Lung (tissue), 12 donors: Measurements from ENCODE around the gene PPP6R3. TPM values are rescaled to one million over a fixed set of nuclear protein-coding genes. Genes with fewer than 3 reads are reported as not detected.
"Not testable (repeated sequence)": the region's sequence is repeated elsewhere in the genome, so short reads cannot be mapped to it uniquely, and the experiment has no call there.

Experiments used
- ATAC-seq: fragments of 200-7000 bp; cut with Tn5 transposase; one replicate; pipeline ENCODE4 v1.9.1; 2020; ENCODE audit warnings: moderate number of reproducible peaks; ENCODE audit not compliant: insufficient read depth, low FRiP score
- DNase-seq, 3 donors: peaks; one replicate each; pipeline ENCODE4 v3.0.0-alpha.2; 2013 to 2017
- H3K27ac ChIP-seq, 2 donors: one replicate each; pipeline ENCODE4 v1.5.1; 2013; ENCODE audit warnings: mild to moderate bottlenecking in 2 of 2, moderate library complexity in 2 of 2, control low read depth in 1 of 2, inconsistent platforms in 1 of 2, low read depth in 1 of 2, low read length in 1 of 2
- H3K27me3 ChIP-seq, 3 donors: one replicate each; pipeline ENCODE4 v1.5.1; 2013; ENCODE audit warnings: low read length in 2 of 3; ENCODE audit not compliant: control insufficient read depth in 3 of 3, insufficient read depth in 3 of 3
- H3K36me3 ChIP-seq, 4 donors: one replicate each; pipeline ENCODE4 v1.5.1; 2013; ENCODE audit warnings: low read length in 4 of 4, mild to moderate bottlenecking in 1 of 4, moderate library complexity in 1 of 4; ENCODE audit not compliant: control insufficient read depth in 4 of 4, insufficient read depth in 4 of 4
- H3K4me1 ChIP-seq, 5 donors: one replicate each; pipeline ENCODE4 v1.5.1; 2013; ENCODE audit warnings: low read length in 5 of 5, mild to moderate bottlenecking in 2 of 5, moderate library complexity in 1 of 5; ENCODE audit not compliant: control insufficient read depth in 5 of 5, insufficient read depth in 5 of 5
- H3K4me3 ChIP-seq: one replicate; pipeline ENCODE4 v1.5.1; 2013; ENCODE audit warnings: mild to moderate bottlenecking, control low read depth, moderate library complexity
- H3K9ac ChIP-seq, 2 donors: one replicate each; pipeline ENCODE4 v1.5.1; 2013; ENCODE audit warnings: low read length in 2 of 2, control low read depth in 1 of 2; ENCODE audit not compliant: insufficient read depth in 1 of 2
- H3K9me3 ChIP-seq, 4 donors: one replicate each; pipeline ENCODE4 v1.5.1; 2013; ENCODE audit warnings: low read length in 3 of 4, mild to moderate bottlenecking in 1 of 4, moderate library complexity in 1 of 4; ENCODE audit not compliant: control insufficient read depth in 4 of 4, insufficient read depth in 3 of 4
- WGBS, 2 donors: extraction: QIAGEN DNeasy Blood & Tissue Kit; methylation state at CpG; one replicate each; pipeline ENCODE4 v1.1.7; 2013; 5-methylcytosine and 5-hydroxymethylcytosine counted together
- polyA plus RNA-seq, 2 donors: library from polyadenylated mRNA; stranded (reverse); fragments of 200-250 nt; gene quantifications; one replicate each; pipeline ENCODE4 v1.2.1, GENCODE V29; 2013
- total RNA-seq, 2 donors: library from RNA; depleted of rRNA in 1 of 2; stranded (reverse); fragments of >200 nt in 1 of 2; gene quantifications; one replicate each; pipeline ENCODE4 v1.2.1, GENCODE V29; 2014 to 2021
- TF ChIP-seq, protein P1 (sequence below): IDR thresholded peaks from 2 replicates; pipeline ENCODE4 v1.5.1; 2012; ENCODE audit warnings: mild to moderate bottlenecking; ENCODE audit errors: control extremely low read depth, extremely low read depth
- donor health status: control.
- donor health status: control.
- donor health status: Bipolar disorder and iron deficiency.
- donor health status: healthy.
- donor health status: DM: yes; HTN: yes; CAD: no.

Gene PPP6R3
- total and polyA plus RNA-seq, 4 donors: 28.5 to 217 (median 60.7) TPM

DNA sequence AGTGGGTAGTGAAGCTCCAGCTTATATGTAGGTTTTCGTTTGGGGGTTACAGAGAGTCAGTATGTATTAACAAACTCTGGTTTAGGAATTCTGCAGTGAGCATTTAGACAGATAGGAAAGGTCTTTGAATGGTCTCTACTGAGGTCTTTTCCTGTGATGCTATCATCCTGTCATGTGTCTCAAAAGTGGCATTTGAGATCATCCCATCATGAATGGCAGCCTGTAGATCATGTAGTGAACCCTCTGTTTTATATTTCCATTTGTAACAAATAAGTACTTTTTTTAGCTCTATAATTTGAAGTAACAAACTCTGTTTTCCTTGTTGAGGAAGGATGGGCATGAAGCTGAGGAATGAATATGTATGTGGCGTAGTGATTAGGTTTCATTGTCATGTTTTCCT lies 76.2 kb downstream of the PPP6R3 start:
- 92 to 97% methylated on average over 2 of the region's 2 CpGs for WGBS, 2 donors
- no peaks in the 10 kb centered on the region for H3K27me3 ChIP-seq
- peaks cover 0 to 13% (median 3%) of the 10 kb centered on the region in 5 donors for H3K4me1 ChIP-seq
- no peak overlapping the region for H3K4me3 ChIP-seq
- DNase-seq (no peak), ATAC-seq (no peak)
- H3K36me3 ChIP-seq: peaks cover 7 to 25% (median 12%) of the 10 kb centered on the region in 4 donors
- H3K27ac ChIP-seq: no peak overlapping the region
- H3K9ac ChIP-seq: no peak overlapping the region
- H3K9me3 ChIP-seq: no peaks in the 10 kb centered on the region
- TF ChIP-seq, protein P1, sequence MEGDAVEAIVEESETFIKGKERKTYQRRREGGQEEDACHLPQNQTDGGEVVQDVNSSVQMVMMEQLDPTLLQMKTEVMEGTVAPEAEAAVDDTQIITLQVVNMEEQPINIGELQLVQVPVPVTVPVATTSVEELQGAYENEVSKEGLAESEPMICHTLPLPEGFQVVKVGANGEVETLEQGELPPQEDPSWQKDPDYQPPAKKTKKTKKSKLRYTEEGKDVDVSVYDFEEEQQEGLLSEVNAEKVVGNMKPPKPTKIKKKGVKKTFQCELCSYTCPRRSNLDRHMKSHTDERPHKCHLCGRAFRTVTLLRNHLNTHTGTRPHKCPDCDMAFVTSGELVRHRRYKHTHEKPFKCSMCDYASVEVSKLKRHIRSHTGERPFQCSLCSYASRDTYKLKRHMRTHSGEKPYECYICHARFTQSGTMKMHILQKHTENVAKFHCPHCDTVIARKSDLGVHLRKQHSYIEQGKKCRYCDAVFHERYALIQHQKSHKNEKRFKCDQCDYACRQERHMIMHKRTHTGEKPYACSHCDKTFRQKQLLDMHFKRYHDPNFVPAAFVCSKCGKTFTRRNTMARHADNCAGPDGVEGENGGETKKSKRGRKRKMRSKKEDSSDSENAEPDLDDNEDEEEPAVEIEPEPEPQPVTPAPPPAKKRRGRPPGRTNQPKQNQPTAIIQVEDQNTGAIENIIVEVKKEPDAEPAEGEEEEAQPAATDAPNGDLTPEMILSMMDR: no peak

DNA sequence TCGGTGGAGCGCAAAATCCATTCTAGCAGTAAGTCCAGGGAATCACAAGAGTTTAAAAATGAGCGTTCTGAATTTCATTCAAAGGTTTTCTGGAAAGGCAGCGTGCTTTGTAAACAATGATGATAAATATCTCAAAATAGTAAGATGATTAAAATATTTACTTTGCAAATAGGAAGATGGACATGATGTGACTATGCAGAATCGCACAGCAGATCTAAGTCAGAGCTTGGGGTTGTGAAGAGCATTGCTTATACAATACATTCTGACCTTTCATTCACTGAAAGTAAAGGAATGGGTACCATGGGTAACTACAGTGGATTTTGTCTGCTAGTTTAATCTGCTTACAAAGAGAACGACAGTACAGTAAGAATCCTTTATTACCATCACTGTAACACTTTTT lies 77.5 kb downstream of the PPP6R3 start:
- Histone ChIP-seq H3K27me3 (no peaks in the 10 kb centered on the region), H3K9ac (no peak overlapping the region), H3K27ac (no peak overlapping the region), H3K9me3 (no peaks in the 10 kb centered on the region), H3K36me3 (peaks cover 7 to 30% (median 12%) of the 10 kb centered on the region in 4 donors), H3K4me1 (peaks cover 0 to 12% (median 6%) of the 10 kb centered on the region in 5 donors), H3K4me3 (no peak overlapping the region)
- TF ChIP-seq, protein P1: no peak
- no peak for DNase-seq
- no peak for ATAC-seq
- WGBS, 2 donors: 76 to 83% methylated on average over 6 of the region's 6 CpGs

DNA sequence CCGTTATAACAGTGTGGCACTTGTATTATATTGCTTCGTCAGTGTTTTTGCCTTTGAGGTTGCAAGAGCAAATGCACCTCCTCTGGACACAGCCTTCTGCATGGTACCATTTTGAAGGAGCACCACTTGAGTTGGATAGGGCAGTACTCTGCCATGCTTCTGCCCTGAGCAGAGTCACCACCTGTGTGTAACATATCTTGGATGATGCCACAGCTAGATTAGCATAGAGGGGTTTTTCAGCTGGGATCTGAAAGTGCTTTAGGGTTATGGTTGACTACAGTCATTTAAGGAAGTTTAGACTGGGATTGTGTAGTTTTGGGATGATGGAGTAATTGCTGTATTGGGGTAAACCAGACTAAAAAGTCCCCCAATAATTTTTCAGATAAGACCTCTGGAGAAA lies 78.8 kb downstream of the PPP6R3 start:
- TF ChIP-seq, protein P1: no peak
- DNase-seq (no peak), ATAC-seq (no peak)
- 94 to 98% methylated on average over 2 of the region's 2 CpGs for WGBS, 2 donors
- Histone ChIP-seq H3K9me3 (no peaks in the 10 kb centered on the region), H3K4me1 (peaks cover 0 to 17% (median 2%) of the 10 kb centered on the region in 5 donors), H3K4me3 (no peak overlapping the region), H3K9ac (no peak overlapping the region), H3K27ac (no peak overlapping the region), H3K27me3 (no peaks in the 10 kb centered on the region), H3K36me3 (peaks cover 7 to 31% (median 19%) of the 10 kb centered on the region in 4 donors)

DNA sequence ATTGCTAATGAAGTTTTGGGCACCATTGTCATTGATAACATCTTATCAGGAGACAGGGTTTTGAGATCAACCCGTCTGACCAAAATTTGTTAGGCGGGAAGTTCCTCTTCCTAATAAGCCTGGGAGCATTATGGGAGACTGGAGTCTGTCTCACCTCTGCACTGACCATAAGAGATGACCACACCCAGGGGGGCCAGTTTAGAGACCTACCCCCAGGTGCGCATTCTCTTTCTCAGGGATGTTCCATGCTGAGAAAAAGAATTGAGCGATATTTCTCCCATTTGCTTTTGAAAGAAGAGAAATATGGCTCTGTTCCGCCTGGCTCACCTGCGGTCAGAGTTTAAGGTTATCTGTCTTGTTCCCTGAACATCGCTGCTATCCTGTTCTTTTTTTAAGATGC lies 80.0 kb downstream of the PPP6R3 start:
- ATAC-seq, DNase-seq, H3K27me3 ChIP-seq, H3K4me3 ChIP-seq, H3K27ac ChIP-seq, H3K9ac ChIP-seq, H3K9me3 ChIP-seq: not testable (repeated sequence)
- peaks cover 7 to 35% (median 23%) of the 10 kb centered on the region in 4 donors for H3K36me3 ChIP-seq
- WGBS, 2 donors: 96% methylated on average over 7 of the region's 7 CpGs
- peaks cover 0 to 17% (median 2%) of the 10 kb centered on the region in 5 donors for H3K4me1 ChIP-seq
